ENCODE data around the gene PHYKPL.
"Not testable (repeated sequence)": the region's sequence is repeated elsewhere in the genome, so short reads cannot be mapped to it uniquely, and the experiment has no call there.

The PHYKPL gene

GRCh38 chr5:178230879-178231538 lies 1.6 kb downstream of the PHYKPL start:
- H2AFZ ChIP-seq (ENCODE audit: low read depth, low read length) = no peak overlapping the region
- peaks cover 13% of the 10 kb centered on the region for H3K4me1 ChIP-seq (ENCODE audit: insufficient read depth, low read length)
- peaks cover 4% of the 10 kb centered on the region for H3K9me3 ChIP-seq (ENCODE audit: low read length)
- H3K36me3 ChIP-seq (ENCODE audit: insufficient read depth, low read length) = peaks cover 37% of the 10 kb centered on the region
- H3K27me3 ChIP-seq (ENCODE audit: insufficient read depth, low read length) = no peaks in the 10 kb centered on the region
- H3K4me3 ChIP-seq (ENCODE audit: low read length) = peak overlapping the region; percentile 74

DNA sequence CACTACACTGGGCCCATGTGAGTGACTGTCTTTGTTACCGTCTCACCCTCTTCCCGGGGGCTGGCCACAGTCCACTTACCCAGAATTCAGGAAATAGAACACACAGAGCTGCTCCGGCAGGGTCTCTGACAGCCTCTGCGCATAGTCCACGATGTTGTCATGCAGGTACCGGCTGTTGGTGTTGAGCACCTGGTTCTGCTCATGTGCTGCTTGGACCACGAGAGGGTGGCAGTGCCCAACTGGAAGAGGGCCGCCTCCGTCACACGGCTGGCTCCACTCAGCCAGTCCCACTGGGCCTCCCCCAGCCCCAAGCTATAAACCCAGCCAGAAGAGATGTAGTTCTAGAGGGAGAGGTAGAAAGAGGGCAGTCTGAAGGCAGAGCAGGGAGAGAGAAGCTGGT lies 2.7 kb downstream of the PHYKPL start:
- no peaks in the 10 kb centered on the region for H3K27me3 ChIP-seq (ENCODE audit: insufficient read depth, low read length)
- H3K9me3 ChIP-seq (ENCODE audit: low read length) = peaks cover 6% of the 10 kb centered on the region
- peaks cover 13% of the 10 kb centered on the region for H3K4me1 ChIP-seq (ENCODE audit: insufficient read depth, low read length)
- no peak overlapping the region for H2AFZ ChIP-seq (ENCODE audit: low read depth, low read length)
- peaks cover 41% of the 10 kb centered on the region for H3K36me3 ChIP-seq (ENCODE audit: insufficient read depth, low read length)
- H3K4me3 ChIP-seq (ENCODE audit: low read length) = no peak overlapping the region

GRCh38 chr5:178229111-178229510 lies 3.5 kb downstream of the PHYKPL start:
- not testable (repeated sequence) for H3K9me3 ChIP-seq (ENCODE audit: low read length); H3K4me3 ChIP-seq (ENCODE audit: low read length); H3K27me3 ChIP-seq (ENCODE audit: insufficient read depth, low read length); H2AFZ ChIP-seq (ENCODE audit: low read depth, low read length)
- H3K4me1 ChIP-seq (ENCODE audit: insufficient read depth, low read length) = peaks cover 13% of the 10 kb centered on the region
- peaks cover 44% of the 10 kb centered on the region for H3K36me3 ChIP-seq (ENCODE audit: insufficient read depth, low read length)

DNA sequence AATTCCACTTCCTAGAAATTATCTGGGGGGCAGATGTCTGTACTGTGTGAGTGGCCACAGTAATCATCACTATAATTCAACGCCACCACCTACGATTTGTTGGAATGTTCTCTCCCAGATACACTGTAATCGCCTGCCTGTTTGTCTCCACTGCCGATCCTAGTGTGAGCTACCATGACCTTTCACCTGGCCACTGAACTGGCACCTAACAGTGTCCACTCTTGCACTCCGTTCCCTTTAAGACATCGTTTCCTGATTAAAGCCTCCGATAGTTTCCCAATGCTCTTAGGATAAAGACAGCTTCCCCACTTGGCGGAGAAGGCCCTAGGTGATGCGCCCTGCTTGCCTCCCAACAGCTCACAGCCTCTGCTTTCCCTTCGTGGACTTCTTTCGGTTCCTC lies 4.0 kb downstream of the PHYKPL start:
- peaks cover 13% of the 10 kb centered on the region for H3K4me1 ChIP-seq (ENCODE audit: insufficient read depth, low read length)
- no peak overlapping the region for H2AFZ ChIP-seq (ENCODE audit: low read depth, low read length)
- no peaks in the 10 kb centered on the region for H3K27me3 ChIP-seq (ENCODE audit: insufficient read depth, low read length)
- peaks cover 6% of the 10 kb centered on the region for H3K9me3 ChIP-seq (ENCODE audit: low read length)
- H3K4me3 ChIP-seq (ENCODE audit: low read length) = no peak overlapping the region
- peaks cover 44% of the 10 kb centered on the region for H3K36me3 ChIP-seq (ENCODE audit: insufficient read depth, low read length)

DNA sequence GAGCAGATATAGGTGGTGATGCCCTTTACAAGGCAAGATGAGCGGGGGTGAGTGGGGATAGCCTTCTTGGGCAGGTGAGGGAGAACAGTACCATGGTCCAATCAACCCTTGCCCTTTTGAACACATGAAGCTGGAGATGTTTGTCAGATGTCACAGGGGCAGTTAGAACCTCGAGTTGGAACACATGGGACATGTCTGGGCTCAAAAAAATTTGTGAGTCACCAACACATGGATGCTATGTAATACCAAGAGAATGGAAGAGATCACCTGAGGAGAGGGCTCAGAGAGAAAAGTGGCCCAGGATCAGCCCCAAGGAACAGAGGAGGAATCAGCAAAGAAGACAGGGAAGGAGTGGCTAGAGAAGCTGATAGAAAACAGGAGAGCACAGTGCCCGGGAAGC lies 4.7 kb downstream of the PHYKPL start:
- Histone ChIP-seq H3K27me3 (ENCODE audit: insufficient read depth, low read length) (no peaks in the 10 kb centered on the region), H3K9me3 (ENCODE audit: low read length) (peaks cover 6% of the 10 kb centered on the region), H3K36me3 (ENCODE audit: insufficient read depth, low read length) (peaks cover 44% of the 10 kb centered on the region), H3K4me1 (ENCODE audit: insufficient read depth, low read length) (peaks cover 13% of the 10 kb centered on the region), H2AFZ (ENCODE audit: low read depth, low read length) (no peak overlapping the region), H3K4me3 (ENCODE audit: low read length) (no peak overlapping the region)

GRCh38 chr5:178227138-178227659 lies 5.4 kb downstream of the PHYKPL start:
- Histone ChIP-seq H3K4me1 (ENCODE audit: insufficient read depth, low read length) (peaks cover 13% of the 10 kb centered on the region), H3K36me3 (ENCODE audit: insufficient read depth, low read length) (peaks cover 44% of the 10 kb centered on the region), H3K4me3 (ENCODE audit: low read length) (no peak overlapping the region), H2AFZ (ENCODE audit: low read depth, low read length) (no peak overlapping the region), H3K9me3 (ENCODE audit: low read length) (peaks cover 6% of the 10 kb centered on the region), H3K27me3 (ENCODE audit: insufficient read depth, low read length) (no peaks in the 10 kb centered on the region)

DNA sequence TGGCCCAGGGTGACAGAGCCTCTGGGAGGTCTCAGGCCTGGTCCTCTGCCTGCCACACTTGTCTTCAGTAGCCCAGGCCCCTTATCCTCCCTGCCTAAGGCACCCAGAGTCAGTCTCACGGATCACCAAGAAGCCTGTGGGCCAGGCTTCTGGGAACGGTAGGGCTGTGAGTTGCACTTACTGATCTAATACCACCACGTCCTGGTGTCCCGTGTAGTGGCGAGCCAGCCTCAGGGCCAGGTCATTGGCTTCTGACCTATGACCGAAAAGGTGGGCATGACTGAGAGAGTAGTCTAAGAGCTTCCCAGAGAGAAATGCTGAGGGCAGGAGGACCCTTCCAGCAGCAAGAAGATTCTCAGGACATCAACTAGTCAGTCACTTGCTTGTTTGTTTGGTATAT lies 7.4 kb downstream of the PHYKPL start:
- H3K4me3 ChIP-seq (ENCODE audit: low read length) = no peak overlapping the region
- H3K27me3 ChIP-seq (ENCODE audit: insufficient read depth, low read length) = no peaks in the 10 kb centered on the region
- peaks cover 43% of the 10 kb centered on the region for H3K36me3 ChIP-seq (ENCODE audit: insufficient read depth, low read length)
- H2AFZ ChIP-seq (ENCODE audit: low read depth, low read length) = no peak overlapping the region
- H3K9me3 ChIP-seq (ENCODE audit: low read length) = peaks cover 6% of the 10 kb centered on the region
- no peaks in the 10 kb centered on the region for H3K4me1 ChIP-seq (ENCODE audit: insufficient read depth, low read length)

GRCh38 chr5:178224403-178224802 lies 8.2 kb downstream of the PHYKPL start:
- Histone ChIP-seq H3K4me1 (ENCODE audit: insufficient read depth, low read length) (no peaks in the 10 kb centered on the region), H3K36me3 (ENCODE audit: insufficient read depth, low read length) (peaks cover 37% of the 10 kb centered on the region), H3K9me3 (ENCODE audit: low read length) (peaks cover 6% of the 10 kb centered on the region), H3K27me3 (ENCODE audit: insufficient read depth, low read length) (no peaks in the 10 kb centered on the region), H2AFZ (ENCODE audit: low read depth, low read length) (no peak overlapping the region), H3K4me3 (ENCODE audit: low read length) (no peak overlapping the region)

DNA sequence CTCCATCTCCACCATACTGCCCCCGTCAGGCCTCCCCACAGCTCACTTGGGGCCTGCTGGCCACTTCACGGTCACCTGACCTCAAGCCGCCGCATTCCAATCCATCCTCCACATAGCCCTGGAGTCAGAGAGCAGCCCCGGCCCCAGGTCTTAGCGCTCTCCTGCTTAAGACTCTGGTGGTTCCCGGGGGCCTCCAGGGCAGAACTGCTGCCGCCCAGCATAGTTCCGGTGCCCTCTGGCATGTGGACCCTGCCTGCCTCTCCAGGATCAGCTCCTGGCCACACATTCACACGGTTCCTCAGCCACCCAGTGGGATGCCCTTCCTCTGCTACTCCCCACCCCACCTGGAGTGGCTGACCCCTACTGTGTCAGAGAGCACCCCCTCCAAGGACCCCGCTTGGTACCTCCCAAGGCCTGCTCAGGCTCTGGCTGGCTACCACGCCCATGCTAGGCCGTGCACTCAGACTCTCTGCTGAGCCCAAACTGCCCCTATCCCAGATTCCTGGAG lies 8.7 kb downstream of the PHYKPL start:
- Histone ChIP-seq H3K9me3 (ENCODE audit: low read length) (peaks cover 6% of the 10 kb centered on the region), H3K4me3 (ENCODE audit: low read length) (no peak overlapping the region), H3K4me1 (ENCODE audit: insufficient read depth, low read length) (no peaks in the 10 kb centered on the region), H3K36me3 (ENCODE audit: insufficient read depth, low read length) (peaks cover 35% of the 10 kb centered on the region), H3K27me3 (ENCODE audit: insufficient read depth, low read length) (no peaks in the 10 kb centered on the region), H2AFZ (ENCODE audit: low read depth, low read length) (no peak overlapping the region)

GRCh38 chr5:178223196-178223773 lies 9.3 kb downstream of the PHYKPL start:
- no peak overlapping the region for H2AFZ ChIP-seq (ENCODE audit: low read depth, low read length)
- H3K27me3 ChIP-seq (ENCODE audit: insufficient read depth, low read length) = no peaks in the 10 kb centered on the region
- H3K36me3 ChIP-seq (ENCODE audit: insufficient read depth, low read length) = peaks cover 35% of the 10 kb centered on the region
- no peaks in the 10 kb centered on the region for H3K4me1 ChIP-seq (ENCODE audit: insufficient read depth, low read length)
- peaks cover 6% of the 10 kb centered on the region for H3K9me3 ChIP-seq (ENCODE audit: low read length)
- H3K4me3 ChIP-seq (ENCODE audit: low read length) = no peak overlapping the region

GRCh38 chr5:178222292-178222691 lies 10.3 kb downstream of the PHYKPL start:
- H3K4me3 ChIP-seq (ENCODE audit: low read length) = no peak overlapping the region
- no peaks in the 10 kb centered on the region for H3K27me3 ChIP-seq (ENCODE audit: insufficient read depth, low read length)
- H3K36me3 ChIP-seq (ENCODE audit: insufficient read depth, low read length) = peaks cover 28% of the 10 kb centered on the region
- no peaks in the 10 kb centered on the region for H3K4me1 ChIP-seq (ENCODE audit: insufficient read depth, low read length)
- no peak overlapping the region for H2AFZ ChIP-seq (ENCODE audit: low read depth, low read length)
- H3K9me3 ChIP-seq (ENCODE audit: low read length) = peaks cover 2% of the 10 kb centered on the region

- Histone ChIP-seq H3K4me3 (ENCODE audit: low read length) (no peak overlapping the region), H2AFZ (ENCODE audit: low read depth, low read length) (no peak overlapping the region), H3K27me3 (ENCODE audit: insufficient read depth, low read length) (no peaks in the 10 kb centered on the region), H3K36me3 (ENCODE audit: insufficient read depth, low read length) (peaks cover 26% of the 10 kb centered on the region), H3K4me1 (ENCODE audit: insufficient read depth, low read length) (no peaks in the 10 kb centered on the region), H3K9me3 (ENCODE audit: low read length) (peaks cover 2% of the 10 kb centered on the region)
Measured at GRCh38 chr5:178221853-178222252, 10.7 kb downstream of the PHYKPL start.

GRCh38 chr5:178221282-178221681 lies 11.3 kb downstream of the PHYKPL start:
- Histone ChIP-seq H3K9me3 (ENCODE audit: low read length) (peaks cover 2% of the 10 kb centered on the region), H3K4me1 (ENCODE audit: insufficient read depth, low read length) (no peaks in the 10 kb centered on the region), H3K36me3 (ENCODE audit: insufficient read depth, low read length) (peaks cover 28% of the 10 kb centered on the region), H3K4me3 (ENCODE audit: low read length) (no peak overlapping the region), H2AFZ (ENCODE audit: low read depth, low read length) (no peak overlapping the region), H3K27me3 (ENCODE audit: insufficient read depth, low read length) (no peaks in the 10 kb centered on the region)

Measured in neuron (in vitro differentiated cells).